Measurements from ENCODE around the gene ZNF638.
"Not testable (repeated sequence)": the region's sequence is repeated elsewhere in the genome, so short reads cannot be mapped to it uniquely, and the experiment has no call there.

ZNF638 gene

DNA sequence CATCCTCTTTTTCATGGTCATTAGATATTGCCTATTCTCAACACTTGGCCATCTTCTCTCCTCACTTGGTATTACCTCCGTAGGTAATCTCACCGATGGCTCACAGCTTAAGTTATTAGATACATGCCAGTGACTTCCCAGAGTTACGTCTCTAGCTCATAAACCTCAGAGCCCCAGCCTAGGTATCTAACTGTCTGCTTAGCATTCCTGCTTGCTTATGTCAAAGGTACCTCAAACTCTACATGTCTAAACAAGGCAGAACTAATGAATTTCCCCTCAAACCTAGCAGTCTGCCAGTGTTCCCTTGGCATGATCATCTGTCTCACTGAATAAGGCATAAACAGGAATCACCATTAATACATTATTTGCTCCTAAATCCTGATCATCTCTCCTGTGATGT is 27.7 kb upstream of the ZNF638 start:
- Histone ChIP-seq H3K9me3 (ENCODE audit: severe bottlenecking) (no peaks in the 10 kb centered on the region), H3K27me3 (ENCODE audit: insufficient read depth, poor library complexity, severe bottlenecking) (no peaks in the 10 kb centered on the region), H3K27ac (ENCODE audit: poor library complexity, severe bottlenecking) (no peak overlapping the region), H3K4me1 (ENCODE audit: insufficient read depth, poor library complexity, severe bottlenecking) (peaks cover 6% of the 10 kb centered on the region), H3K36me3 (ENCODE audit: low read depth) (no peaks in the 10 kb centered on the region), H3K4me3 (ENCODE audit: severe bottlenecking) (no peak overlapping the region)
- TF ChIP-seq, protein P1, sequence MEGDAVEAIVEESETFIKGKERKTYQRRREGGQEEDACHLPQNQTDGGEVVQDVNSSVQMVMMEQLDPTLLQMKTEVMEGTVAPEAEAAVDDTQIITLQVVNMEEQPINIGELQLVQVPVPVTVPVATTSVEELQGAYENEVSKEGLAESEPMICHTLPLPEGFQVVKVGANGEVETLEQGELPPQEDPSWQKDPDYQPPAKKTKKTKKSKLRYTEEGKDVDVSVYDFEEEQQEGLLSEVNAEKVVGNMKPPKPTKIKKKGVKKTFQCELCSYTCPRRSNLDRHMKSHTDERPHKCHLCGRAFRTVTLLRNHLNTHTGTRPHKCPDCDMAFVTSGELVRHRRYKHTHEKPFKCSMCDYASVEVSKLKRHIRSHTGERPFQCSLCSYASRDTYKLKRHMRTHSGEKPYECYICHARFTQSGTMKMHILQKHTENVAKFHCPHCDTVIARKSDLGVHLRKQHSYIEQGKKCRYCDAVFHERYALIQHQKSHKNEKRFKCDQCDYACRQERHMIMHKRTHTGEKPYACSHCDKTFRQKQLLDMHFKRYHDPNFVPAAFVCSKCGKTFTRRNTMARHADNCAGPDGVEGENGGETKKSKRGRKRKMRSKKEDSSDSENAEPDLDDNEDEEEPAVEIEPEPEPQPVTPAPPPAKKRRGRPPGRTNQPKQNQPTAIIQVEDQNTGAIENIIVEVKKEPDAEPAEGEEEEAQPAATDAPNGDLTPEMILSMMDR (IDR thresholded peaks at IDR 0.05; ENCODE audit: poor library complexity, severe bottlenecking): no peak
- DNase-seq (ENCODE audit: low spot score) (no peak), ATAC-seq (ENCODE audit: low read depth) (peak; percentile 89)

- TF ChIP-seq, protein P1 (IDR thresholded peaks at IDR 0.05; ENCODE audit: poor library complexity, severe bottlenecking): no peak
- no peak for ATAC-seq (ENCODE audit: low read depth)
- peaks cover 6% of the 10 kb centered on the region for H3K4me1 ChIP-seq (ENCODE audit: insufficient read depth, poor library complexity, severe bottlenecking)
- no peak for DNase-seq (ENCODE audit: low spot score)
- no peaks in the 10 kb centered on the region for H3K36me3 ChIP-seq (ENCODE audit: low read depth)
- no peaks in the 10 kb centered on the region for H3K9me3 ChIP-seq (ENCODE audit: severe bottlenecking)
- H3K27me3 ChIP-seq (ENCODE audit: insufficient read depth, poor library complexity, severe bottlenecking): no peaks in the 10 kb centered on the region
- no peak overlapping the region for H3K4me3 ChIP-seq (ENCODE audit: severe bottlenecking)
- no peak overlapping the region for H3K27ac ChIP-seq (ENCODE audit: poor library complexity, severe bottlenecking)
These were observed 24.8 kb upstream of the ZNF638 start for GRCh38 chr2:71306762-71307161.

GRCh38 chr2:71313016-71313766 is 18.4 kb upstream of the ZNF638 start:
- TF ChIP-seq, protein P1 (IDR thresholded peaks at IDR 0.05; ENCODE audit: poor library complexity, severe bottlenecking): no peak

DNA sequence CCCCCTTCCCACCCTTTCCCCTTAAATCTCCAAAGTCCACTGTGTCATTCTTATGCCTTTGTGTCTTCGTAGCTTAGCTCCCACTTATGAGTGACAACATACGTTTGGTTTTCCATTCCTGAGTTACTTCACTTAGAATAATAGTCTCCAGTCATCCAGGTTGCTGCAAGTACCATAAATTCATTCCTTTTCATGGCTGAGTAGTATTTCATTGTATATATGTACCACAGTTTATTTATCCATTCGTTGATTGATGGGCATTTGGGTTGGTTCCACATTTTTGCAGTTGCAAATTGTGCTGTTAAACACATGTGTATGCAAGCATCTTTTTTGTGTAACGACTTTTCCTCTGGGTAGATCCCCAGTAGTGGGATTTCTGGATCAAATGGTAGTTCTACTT is 14.5 kb upstream of the ZNF638 start:
- ATAC-seq (ENCODE audit: low read depth): no peak
- no peak overlapping the region for H3K27ac ChIP-seq (ENCODE audit: poor library complexity, severe bottlenecking)
- TF ChIP-seq, protein P1 (IDR thresholded peaks at IDR 0.05; ENCODE audit: poor library complexity, severe bottlenecking): no peak
- no peak for DNase-seq (ENCODE audit: low spot score)
- peaks cover 4% of the 10 kb centered on the region for H3K9me3 ChIP-seq (ENCODE audit: severe bottlenecking)
- no peaks in the 10 kb centered on the region for H3K36me3 ChIP-seq (ENCODE audit: low read depth)
- H3K4me3 ChIP-seq (ENCODE audit: severe bottlenecking): no peak overlapping the region
- no peaks in the 10 kb centered on the region for H3K4me1 ChIP-seq (ENCODE audit: insufficient read depth, poor library complexity, severe bottlenecking)
- H3K27me3 ChIP-seq (ENCODE audit: insufficient read depth, poor library complexity, severe bottlenecking): no peaks in the 10 kb centered on the region

More at GRCh38 chr2:71313016-71313766, 18.4 kb upstream of the ZNF638 start:
- H3K4me1 ChIP-seq (ENCODE audit: insufficient read depth, poor library complexity, severe bottlenecking): no peaks in the 10 kb centered on the region
- no peak overlapping the region for H3K27ac ChIP-seq (ENCODE audit: poor library complexity, severe bottlenecking)
- no peak overlapping the region for H3K4me3 ChIP-seq (ENCODE audit: severe bottlenecking)
- H3K36me3 ChIP-seq (ENCODE audit: low read depth): no peaks in the 10 kb centered on the region
- DNase-seq (ENCODE audit: low spot score) (no peak), ATAC-seq (ENCODE audit: low read depth) (no peak)
- H3K9me3 ChIP-seq (ENCODE audit: severe bottlenecking): no peaks in the 10 kb centered on the region
- no peaks in the 10 kb centered on the region for H3K27me3 ChIP-seq (ENCODE audit: insufficient read depth, poor library complexity, severe bottlenecking)

DNA sequence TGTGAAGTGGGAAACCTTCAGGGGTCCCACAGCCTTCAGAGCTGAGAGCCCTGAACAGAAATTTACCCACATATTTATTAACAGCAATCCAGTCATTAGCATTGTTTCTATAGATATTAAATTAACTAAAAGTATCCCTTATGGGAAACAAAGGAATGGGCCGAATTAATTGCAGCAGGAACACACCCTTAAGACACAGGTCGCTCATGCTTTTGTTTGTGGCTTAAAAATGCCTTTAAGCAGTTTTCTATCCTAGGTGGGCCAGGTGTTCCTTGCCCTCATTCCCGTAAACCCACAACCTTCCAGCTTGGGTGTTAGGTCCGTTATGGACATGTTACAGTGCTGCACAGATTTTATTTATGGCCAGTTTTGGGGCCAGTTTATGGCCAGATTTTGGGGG is 13.7 kb upstream of the ZNF638 start:
- not testable (repeated sequence) for H3K27me3 ChIP-seq (ENCODE audit: insufficient read depth, poor library complexity, severe bottlenecking); H3K27ac ChIP-seq (ENCODE audit: poor library complexity, severe bottlenecking); DNase-seq (ENCODE audit: low spot score); ATAC-seq (ENCODE audit: low read depth); H3K9me3 ChIP-seq (ENCODE audit: severe bottlenecking); H3K4me1 ChIP-seq (ENCODE audit: insufficient read depth, poor library complexity, severe bottlenecking); H3K36me3 ChIP-seq (ENCODE audit: low read depth); H3K4me3 ChIP-seq (ENCODE audit: severe bottlenecking)

All from RWPE2 (cell line).